ENCODE data around the gene WNT5A. TPM values are rescaled to one million over a fixed set of nuclear protein-coding genes. Genes with fewer than 3 reads are reported as not detected.

Gene WNT5A
- total RNA-seq, 1 experiment from 2014 or later: 1.1 TPM

- Histone ChIP-seq H3K79me1 (ENCODE audit: insufficient read depth, low read depth, low read length, poor library complexity, severe bottlenecking) (no peaks in the 10 kb centered on the region), H3K23me2 (ENCODE audit: insufficient read length, low read depth, low read length, poor library complexity, severe bottlenecking) (no peaks in the 10 kb centered on the region), H2BK5ac (ENCODE audit: insufficient read length, low read length) (no peak overlapping the region), H2BK20ac (ENCODE audit: low read depth, low read length, poor library complexity, severe bottlenecking) (no peak overlapping the region), H3T11ph (ENCODE audit: low read length) (no peak overlapping the region), H4K20me1 (ENCODE audit: control insufficient read depth, insufficient read depth, insufficient read length) (no peaks in the 10 kb centered on the region), H2AFZ (ENCODE audit: low read length) (no peak overlapping the region), H3K27ac (ENCODE audit: insufficient read length, low read depth, low read length) (no peak overlapping the region), H3K27me3 (ENCODE audit: insufficient read depth, low read length) (no peaks in the 10 kb centered on the region), H3K18ac (ENCODE audit: insufficient read length, low read depth, low read length) (no peak overlapping the region), H2BK120ac (ENCODE audit: low read depth, low read length, poor library complexity, severe bottlenecking) (no peak overlapping the region), H3K4me1 (ENCODE audit: insufficient read depth, low read length) (peaks cover 2% of the 10 kb centered on the region; the same call in 1 of the 2 replicates), H4K8ac (replicated peaks; ENCODE audit: insufficient read length, low read depth, low read length) (no peak overlapping the region), H3K9ac (ENCODE audit: extremely low read depth, insufficient read length, low read length) (no peak overlapping the region), H4K5ac (ENCODE audit: insufficient read length, low read depth, low read length) (no peak overlapping the region), H2BK15ac (ENCODE audit: low read depth, low read length) (no peak overlapping the region), H2AK5ac (ENCODE audit: insufficient read length, low read length) (no peak overlapping the region), H3K4ac (ENCODE audit: low read depth, low read length) (no peak overlapping the region), H3K56ac (ENCODE audit: insufficient read length, low read depth, low read length) (no peak overlapping the region), H3K23ac (ENCODE audit: insufficient read length, low read depth, low read length) (no peak overlapping the region), H3K4me2 (ENCODE audit: insufficient read depth, insufficient read length, low read length) (no peak overlapping the region), H3K9me3 (ENCODE audit: control insufficient read depth, low read depth, low read length) (no peaks in the 10 kb centered on the region), H3K79me2 (ENCODE audit: insufficient read depth, low read length) (no peaks in the 10 kb centered on the region), H3K14ac (ENCODE audit: insufficient read depth, low read length) (no peak overlapping the region), H2BK12ac (ENCODE audit: insufficient read length, low read depth, low read length) (no peak overlapping the region), H4K91ac (ENCODE audit: insufficient read length, low read depth, low read length) (no peak overlapping the region)
- Mint-ChIP-seq H3K36me3 (ENCODE audit: insufficient read depth in 1 of 3, low read depth in 3 of 3) (0 out of 7 replicates have a peak, but pooled peaks cover 0 to under 1% (median 0%) of the 10 kb centered on the region in 3 experiments), H3K4me3 (no peak overlapping the region), H3K27ac (no peak overlapping the region), H3K27me3 (ENCODE audit: low read depth) (peaks cover 5% of the 10 kb centered on the region), H3K9me3 (peaks cover 0 to under 1% of the 10 kb centered on the region in 2 experiments; a peak in 3 of 5 replicates), H3K4me1 (peaks cover 0 to 6% of the 10 kb centered on the region in 2 experiments; a peak in 3 of 4 replicates)
- TF ChIP-seq CTCF (conservative IDR thresholded peaks at IDR 0.05): no peak
- DNase-seq: no peak
- no CpG with 5 or more reads among the region's 2 CpGs for WGBS (ENCODE audit: extremely low coverage, insufficient read length, low lambda C conversion rate)
These were observed 20.0 kb downstream of the WNT5A start for GRCh38 chr3:55467099-55467498.

All from H9 (cell line).